Psoas muscle (tissue), 8 donors: ENCODE results near the gene SFXN4. TPM values are rescaled to one million over a fixed set of nuclear protein-coding genes. Genes with fewer than 3 reads are reported as not detected.

Experiments used
- ATAC-seq, 4 donors: fragments of 200-7000 bp; cut with Tn5 transposase; one replicate each; pipeline ENCODE4 v1.9.1; 2020; ENCODE audit warnings: moderate library complexity in 3 of 4, mild to moderate bottlenecking in 2 of 4
- DNase-seq, 2 donors: peaks; one replicate each; pipeline ENCODE4 v3.0.0-alpha.2; 2020
- H3K27ac ChIP-seq: fragments of 200-600 bp; one replicate; pipeline ENCODE4 v1.8.0; 2022
- H3K27me3 ChIP-seq, 3 donors: fragments of 200-600 bp in 1 of 3; one replicate each; pipeline versions ENCODE4 v1.6.1 to v1.8.0; 2013 to 2022; ENCODE audit warnings: low read length in 2 of 3, mild to moderate bottlenecking in 2 of 3, moderate library complexity in 1 of 3; ENCODE audit not compliant: insufficient read depth in 3 of 3
- H3K36me3 ChIP-seq, 2 donors: fragments of 200-600 bp in 1 of 2; one replicate each; pipeline versions ENCODE4 v1.6.1 to v1.8.0; 2013 to 2022; ENCODE audit warnings: low read depth in 1 of 2, mild to moderate bottlenecking in 1 of 2, moderate library complexity in 1 of 2; ENCODE audit not compliant: insufficient read depth in 1 of 2
- H3K4me1 ChIP-seq: fragments of 200-600 bp; one replicate; pipeline ENCODE4 v1.8.0; 2022
- H3K4me3 ChIP-seq: fragments of 200-600 bp; one replicate; pipeline ENCODE4 v1.8.0; 2022; ENCODE audit warnings: mild to moderate bottlenecking
- H3K9me3 ChIP-seq: fragments of 200-600 bp; one replicate; pipeline ENCODE4 v1.8.0; 2022
- CTCF ChIP-seq: fragments of 200-600 bp; IDR thresholded peaks from one replicate; pipeline ENCODE4 v1.8.0; 2022; ENCODE audit warnings: antibody characterized with exemption
- WGBS, 3 donors: extraction: QIAGEN DNeasy Blood & Tissue Kit; methylation state at CpG; one replicate each; pipeline versions ENCODE4 v1.1.6 to v1.1.7; 2013; 5-methylcytosine and 5-hydroxymethylcytosine counted together
- intact Hi-C, 2 donors: fragments of 100-400 bp; cut with DNase I; formaldehyde crosslinking; loops; one replicate each; pipeline versions ENCODE4 v1.11.0 to v1.14.2; 2022
- polyA plus RNA-seq, 3 donors: library from polyadenylated mRNA; stranded (reverse); fragments of 200-250 nt; gene quantifications; one replicate each; pipeline ENCODE4 v1.2.3, GENCODE V29; 2013
- total RNA-seq, 4 donors: library from RNA; stranded (reverse); fragmentation: NEBNext Ultra II Directional in 2 of 4; extraction: Animal tissue kit (Norgen Biotek cat#: 25700) in 2 of 4; gene quantifications; one replicate each; pipeline versions ENCODE4 v1.2.1 to v1.2.4, GENCODE V29; 2021 to 2023
- donor health status: healthy with polysubstance abuse.
- donor health status: DM: no; HTN: no; CAD: no; lungs with moderate emphysema.
- donor health status: Bipolar disorder and iron deficiency.
- donor health status: healthy.
- donor health status: DM: yes; HTN: yes; CAD: no.
- donor health status: DM: no; HTN: no; CAD: no.
- donor health status: DM: no; HTN: no; CAD: no.
- donor health status: DM: yes; HTN: yes; CAD: no.

The SFXN4 gene
- total and polyA plus RNA-seq, 7 donors, result 37.1 to 67.2 (median 48.9) TPM

GRCh38 chr10:119118231-119118630, 47.3 kb downstream of the SFXN4 start:
- H3K9me3 ChIP-seq, result no peaks in the 10 kb centered on the region
- peaks cover 0 to 67% of the 10 kb centered on the region in 2 donors for H3K36me3 ChIP-seq
- DNase-seq (no peak), ATAC-seq (no peak)
- no peaks in the 10 kb centered on the region for H3K27me3 ChIP-seq
- no peak overlapping the region for H3K4me3 ChIP-seq
- H3K27ac ChIP-seq, result no peak overlapping the region
- H3K4me1 ChIP-seq, result peaks cover 20% of the 10 kb centered on the region
- no peak for TF ChIP-seq CTCF
- WGBS, 3 donors, result 91 to 92% (median 92%) methylated on average over 5 of the region's 5 CpGs
- intact Hi-C loops, result loop anchor here in 1 of 2 donors (5.0 kb wide), 1 partner anchor 44 kb away; no protein-coding TSS in a partner anchor

GRCh38 chr10:119116326-119116951, 49.1 kb downstream of the SFXN4 start:
- Histone ChIP-seq H3K27ac (no peak overlapping the region), H3K36me3 (peaks cover 2 to 67% of the 10 kb centered on the region in 2 donors), H3K27me3 (no peaks in the 10 kb centered on the region), H3K4me3 (no peak overlapping the region), H3K4me1 (peaks cover 22% of the 10 kb centered on the region), H3K9me3 (no peaks in the 10 kb centered on the region)
- no peak for ATAC-seq
- intact Hi-C loops, result loop anchor here in 1 of 2 donors (5.0 kb wide), 1 partner anchor 46 kb away; no protein-coding TSS in a partner anchor
- WGBS, 3 donors, result 94 to 97% (median 95%) methylated on average over 6 of the region's 6 CpGs
- TF ChIP-seq CTCF, result no peak
- DNase-seq, result no peak

- intact Hi-C loops, result loop anchor here in 1 of 2 donors (5.0 kb wide), 1 partner anchor 46 kb away; no protein-coding TSS in a partner anchor
- Histone ChIP-seq H3K4me3 (no peak overlapping the region), H3K36me3 (peaks cover 2 to 72% of the 10 kb centered on the region in 2 donors), H3K4me1 (peaks cover 20% of the 10 kb centered on the region), H3K9me3 (no peaks in the 10 kb centered on the region), H3K27ac (no peak overlapping the region), H3K27me3 (no peaks in the 10 kb centered on the region)
- WGBS, 3 donors, result 88 to 90% (median 88%) methylated on average over 9 of the region's 9 CpGs
- no peak for TF ChIP-seq CTCF
- DNase-seq (no peak), ATAC-seq (no peak)
These were observed 49.6 kb downstream of the SFXN4 start for GRCh38 chr10:119115926-119116325.

GRCh38 chr10:119113751-119114732, 51.5 kb downstream of the SFXN4 start:
- no peak for TF ChIP-seq CTCF
- ATAC-seq (peak; percentile 71 to 94 (median 85)), DNase-seq (no peak)
- WGBS, 3 donors, result 77 to 86% (median 84%) methylated on average over 11 of the region's 11 CpGs
- Histone ChIP-seq H3K9me3 (no peaks in the 10 kb centered on the region), H3K27me3 (no peaks in the 10 kb centered on the region), H3K27ac (peak overlapping the region; percentile 73), H3K4me3 (no peak overlapping the region), H3K36me3 (peaks cover 2 to 79% of the 10 kb centered on the region in 2 donors), H3K4me1 (peaks cover 7% of the 10 kb centered on the region)
- intact Hi-C loops, result no loop called here
